Choroid plexus epithelial cell (primary cell): ENCODE data around the gene C4orf50.
"Not testable (repeated sequence)": the region's sequence is repeated elsewhere in the genome, so short reads cannot be mapped to it uniquely, and the experiment has no call there.

ENCODE experiments used
- DNase-seq: peaks from one replicate; pipeline ENCODE4 v3.0.0-alpha.2; 2010; ENCODE audit warnings: low read depth
- H3K4me3 ChIP-seq: 2 replicates; pipeline ENCODE4 v1.5.1; 2011; ENCODE audit warnings: low read depth, mild to moderate bottlenecking, control low read depth, low read length, moderate library complexity
- TF ChIP-seq, protein P1 (sequence below): conservative IDR thresholded peaks from 2 replicates; pipeline ENCODE4 v1.5.1; 2011; ENCODE audit warnings: low read depth, mild to moderate bottlenecking, control low read depth, inconsistent platforms, low read length, moderate library complexity

Gene C4orf50

GRCh38 chr4:5865896-5866599 lies 152.2 kb downstream of the C4orf50 start:
- no peak overlapping the region for H3K4me3 ChIP-seq
- TF ChIP-seq, protein P1, sequence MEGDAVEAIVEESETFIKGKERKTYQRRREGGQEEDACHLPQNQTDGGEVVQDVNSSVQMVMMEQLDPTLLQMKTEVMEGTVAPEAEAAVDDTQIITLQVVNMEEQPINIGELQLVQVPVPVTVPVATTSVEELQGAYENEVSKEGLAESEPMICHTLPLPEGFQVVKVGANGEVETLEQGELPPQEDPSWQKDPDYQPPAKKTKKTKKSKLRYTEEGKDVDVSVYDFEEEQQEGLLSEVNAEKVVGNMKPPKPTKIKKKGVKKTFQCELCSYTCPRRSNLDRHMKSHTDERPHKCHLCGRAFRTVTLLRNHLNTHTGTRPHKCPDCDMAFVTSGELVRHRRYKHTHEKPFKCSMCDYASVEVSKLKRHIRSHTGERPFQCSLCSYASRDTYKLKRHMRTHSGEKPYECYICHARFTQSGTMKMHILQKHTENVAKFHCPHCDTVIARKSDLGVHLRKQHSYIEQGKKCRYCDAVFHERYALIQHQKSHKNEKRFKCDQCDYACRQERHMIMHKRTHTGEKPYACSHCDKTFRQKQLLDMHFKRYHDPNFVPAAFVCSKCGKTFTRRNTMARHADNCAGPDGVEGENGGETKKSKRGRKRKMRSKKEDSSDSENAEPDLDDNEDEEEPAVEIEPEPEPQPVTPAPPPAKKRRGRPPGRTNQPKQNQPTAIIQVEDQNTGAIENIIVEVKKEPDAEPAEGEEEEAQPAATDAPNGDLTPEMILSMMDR, result no peak
- no peak for DNase-seq

DNA sequence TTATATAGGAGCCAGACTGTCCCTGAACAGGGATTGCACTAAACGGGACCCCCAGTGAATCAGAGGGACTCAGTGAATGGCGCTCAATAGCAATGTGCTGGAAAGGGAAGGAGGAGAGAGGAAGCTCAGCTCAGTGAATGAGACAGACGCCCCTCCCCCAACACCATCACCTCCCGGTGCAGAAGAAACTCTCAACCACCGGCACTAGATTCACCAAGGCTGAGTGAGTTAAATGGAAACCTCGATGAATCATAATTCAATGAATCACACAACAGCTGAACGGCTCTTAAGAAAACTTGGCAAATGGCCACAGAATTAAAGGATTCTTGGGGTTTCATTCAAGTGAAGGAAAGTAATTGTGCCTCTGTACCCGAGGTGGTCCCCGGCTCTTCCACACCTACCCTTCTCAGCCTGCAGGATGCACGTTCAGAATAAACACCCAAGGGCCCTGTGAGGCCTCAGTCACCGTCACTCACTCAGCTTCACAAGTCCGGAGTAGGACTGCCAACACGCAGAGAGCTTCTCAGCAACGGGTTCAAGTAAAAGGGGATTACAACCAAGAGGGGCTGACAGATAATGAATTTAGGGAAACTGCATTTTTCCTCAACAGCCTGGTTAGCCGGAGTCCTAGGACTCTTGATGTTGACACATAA lies 154.6 kb downstream of the C4orf50 start:
- H3K4me3 ChIP-seq, result no peak overlapping the region
- TF ChIP-seq, protein P1, result no peak
- peak; percentile 93 for DNase-seq

DNA sequence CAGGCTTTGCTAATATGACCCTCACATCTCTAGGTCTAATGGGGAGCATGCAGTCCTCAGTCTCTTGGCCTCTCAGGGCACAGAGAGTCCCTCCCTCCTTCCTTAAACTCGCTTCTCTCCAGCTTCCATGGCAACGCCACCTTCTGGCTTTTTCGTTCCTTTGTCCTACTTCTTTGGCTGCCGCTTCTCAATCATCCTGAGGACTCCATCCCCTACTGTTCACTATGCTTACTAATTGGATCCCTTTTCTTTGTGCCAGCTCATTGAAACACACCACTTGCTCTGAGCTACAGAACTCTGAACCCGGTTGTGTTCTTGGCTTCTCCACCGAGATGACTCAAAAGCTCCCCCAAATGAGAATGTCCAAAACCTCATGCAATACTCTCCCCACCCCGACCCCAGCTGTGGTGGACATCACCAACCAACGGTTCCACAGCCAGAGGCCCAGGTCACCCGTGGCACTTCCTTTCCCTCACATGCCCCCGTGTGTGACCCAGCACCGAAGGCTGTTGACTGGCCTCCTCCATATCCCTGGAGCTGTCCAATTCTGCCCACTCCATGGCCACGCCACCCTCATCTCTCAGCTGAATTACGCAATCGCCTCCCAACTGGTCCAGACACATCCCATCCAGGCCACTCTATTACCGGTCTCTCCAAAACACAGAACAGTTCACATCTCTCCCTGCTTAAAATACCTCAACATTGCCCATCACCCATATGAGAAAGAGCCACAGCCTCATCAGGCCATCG lies 160.0 kb downstream of the C4orf50 start:
- H3K4me3 ChIP-seq, result no peak overlapping the region
- TF ChIP-seq, protein P1, result no peak
- DNase-seq, result no peak

- TF ChIP-seq, protein P1, result no peak
- H3K4me3 ChIP-seq, result no peak overlapping the region
- DNase-seq, result no peak
Measured at GRCh38 chr4:5857199-5857598, 161.0 kb downstream of the C4orf50 start.

DNA sequence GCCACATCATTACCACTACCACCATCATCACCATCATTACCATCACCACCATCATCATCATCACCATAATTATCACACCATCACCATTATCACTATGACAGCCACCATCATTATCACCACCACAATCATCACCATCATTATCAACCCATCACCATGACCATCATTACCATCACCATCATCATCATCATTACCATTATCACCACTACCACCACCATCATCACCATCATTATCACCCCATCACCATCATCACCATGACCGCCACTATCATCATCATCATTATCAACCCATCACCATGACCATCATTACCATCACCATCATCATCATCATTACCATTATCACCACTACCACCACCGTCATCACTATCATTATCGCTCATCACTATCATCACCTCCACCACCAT lies 161.9 kb downstream of the C4orf50 start:
- H3K4me3 ChIP-seq, result not testable (repeated sequence)

DNA sequence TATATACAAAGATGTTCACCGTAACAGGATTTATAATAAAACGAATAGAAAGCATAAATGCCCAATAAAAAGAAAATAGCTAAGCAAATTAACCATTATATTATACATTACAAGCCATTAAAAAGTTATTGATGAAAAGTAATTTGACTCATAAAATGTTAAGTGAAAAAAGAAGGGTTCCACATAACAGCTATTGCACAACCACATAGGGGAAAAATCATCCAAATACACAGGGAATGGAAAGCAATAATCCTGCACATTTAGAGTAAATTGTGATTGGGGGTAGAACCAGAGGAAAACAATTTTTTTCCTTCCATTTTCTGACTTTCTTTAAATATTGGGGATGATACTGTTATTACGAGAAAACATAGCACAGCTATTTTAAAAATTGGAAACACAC lies 163.3 kb downstream of the C4orf50 start:
- TF ChIP-seq, protein P1, result no peak
- DNase-seq, result no peak

More for the DNA sequence above, 161.9 kb downstream of the C4orf50 start:
- not testable (repeated sequence) for DNase-seq

DNA sequence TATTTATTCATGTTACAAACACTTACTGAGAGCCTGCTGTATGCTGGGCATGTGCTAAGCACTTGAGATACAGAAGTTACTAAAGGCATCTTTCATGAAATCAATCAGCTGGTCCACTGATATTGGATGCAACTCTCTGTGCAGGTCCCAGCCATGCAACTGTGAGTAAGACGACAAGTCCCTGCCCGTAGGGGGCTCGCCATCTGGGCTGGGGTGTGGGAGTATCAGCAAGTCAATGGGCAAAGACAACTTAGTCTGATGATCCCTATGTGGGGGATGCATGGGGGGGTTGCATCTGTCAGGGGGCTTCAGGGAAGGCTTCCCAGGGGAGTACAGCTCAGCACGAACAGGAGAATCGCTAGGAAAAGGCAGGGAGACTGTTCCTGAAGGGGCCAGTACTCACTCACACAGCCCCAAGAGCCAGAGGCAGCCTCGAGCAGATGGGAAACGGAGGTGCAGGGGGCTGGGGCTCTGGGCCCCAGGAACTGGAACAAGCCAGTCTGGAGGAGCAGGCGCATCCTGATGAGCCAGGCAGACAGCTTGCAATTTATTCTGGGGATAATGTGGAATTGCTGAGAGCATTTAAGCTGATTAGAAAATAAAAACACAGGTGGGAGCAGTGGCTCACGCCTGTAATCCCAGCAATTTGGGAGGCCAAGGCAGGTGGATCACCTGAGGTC lies 165.6 kb downstream of the C4orf50 start:
- no peak for DNase-seq
- no peak overlapping the region for H3K4me3 ChIP-seq
- TF ChIP-seq, protein P1, result no peak

More for the DNA sequence above, 163.3 kb downstream of the C4orf50 start:
- no peak overlapping the region for H3K4me3 ChIP-seq
